Endothelial cell of umbilical vein (primary cell): ENCODE results near the gene SCYL3. TPM values are rescaled to one million over a fixed set of nuclear protein-coding genes. Genes with fewer than 3 reads are reported as not detected.

ENCODE experiments used
- BruUV-seq: library from RNA; stranded (reverse); fragments of 400-500 nt; replicated peaks from 2 replicates; lab custom pipeline; 2021; lab: Mats Ljungman, UMichigan
- CTCF ChIA-PET: fragments of 300-600, 350-600 bp; sonication (Branson Sonifier 250); formaldehyde crosslinking; loops from one replicate; lab custom pipeline; 2021; ENCODE audit warnings: antibody characterized with exemption, inconsistent platforms; lab: Charles Lee
- POLR2A ChIA-PET: fragments of 300-600, 350-600 bp; sonication (Branson Sonifier 250); formaldehyde crosslinking; loops from one replicate; lab custom pipeline; 2021; ENCODE audit warnings: antibody characterized with exemption, inconsistent platforms; lab: Charles Lee
- DNase-seq: peaks from one replicate; pipeline ENCODE4 v3.0.0-alpha.2; 2011; ENCODE audit warnings: low read depth, low spot score
- FAIRE-seq: peaks from 2 replicates; lab custom pipeline; 2011; peaks lifted over from hg19 to GRCh38; lab: Jason Lieb, UNC
- H2AFZ ChIP-seq: 2 replicates; pipeline ENCODE4 v1.6.0; 2012; ENCODE audit warnings: low read depth, low read length, control low read depth, inconsistent platforms
- H3K27ac ChIP-seq: 2 replicates; pipeline ENCODE4 v1.5.1; 2011; ENCODE audit warnings: low read depth, mild to moderate bottlenecking, control low read depth, low read length, moderate library complexity; ENCODE audit not compliant: insufficient read depth
- H3K27me3 ChIP-seq, 2 experiments: 2 replicates each; pipeline versions ENCODE4 v1.6.0 to v1.6.1; 2011; ENCODE audit warnings: low read length in 2 of 2, mixed read lengths in 1 of 2; ENCODE audit not compliant: control insufficient read depth in 2 of 2, insufficient read depth in 2 of 2
- H3K36me3 ChIP-seq, 2 experiments: 2 replicates in 1 of 2; 3 replicates in 1 of 2; pipeline ENCODE4 v1.5.1; 2011; ENCODE audit warnings: low read length in 2 of 2, mild to moderate bottlenecking in 1 of 2, moderate library complexity in 1 of 2; ENCODE audit not compliant: control insufficient read depth in 2 of 2, insufficient read depth in 2 of 2; ENCODE audit errors: extremely low read depth in 1 of 2
- H3K4me1 ChIP-seq: 3 replicates; pipeline ENCODE4 v1.5.1; 2011; ENCODE audit warnings: mild to moderate bottlenecking, low read length; ENCODE audit not compliant: control insufficient read depth, insufficient read depth; ENCODE audit errors: extremely low read depth
- H3K4me2 ChIP-seq: 2 replicates; pipeline ENCODE4 v1.6.1; 2011; ENCODE audit warnings: low read length, control low read depth, mixed read lengths; ENCODE audit not compliant: insufficient read depth
- H3K4me3 ChIP-seq, 3 experiments: fragments of 200-600 bp in 1 of 3; sonication (generic), shearing (Covaris generic) in 1 of 3; replicated peaks in 1 of 3; 2 replicates each; pipeline ENCODE4 v1.5.1; 2011 to 2016; ENCODE audit warnings: control low read depth in 3 of 3, low read length in 3 of 3, mild to moderate bottlenecking in 2 of 3, inconsistent platforms in 1 of 3, low read depth in 1 of 3, moderate library complexity in 1 of 3; ENCODE audit not compliant: insufficient read depth in 1 of 3
- H3K79me2 ChIP-seq: 2 replicates; pipeline ENCODE4 v1.6.0; 2012; ENCODE audit warnings: low read length, inconsistent platforms; ENCODE audit not compliant: control insufficient read depth, insufficient read depth
- H3K9ac ChIP-seq: replicated peaks from 2 replicates; pipeline ENCODE3; 2011; ENCODE audit warnings: low read length, control low read depth; ENCODE audit not compliant: insufficient read depth; ENCODE audit errors: extremely low read depth
- H3K9me1 ChIP-seq: replicated peaks from 3 replicates; pipeline ENCODE4 v1.6.0; 2011; ENCODE audit warnings: mild to moderate bottlenecking, low read length; ENCODE audit not compliant: control insufficient read depth, insufficient read depth; ENCODE audit errors: extremely low read depth
- H3K9me3 ChIP-seq: replicated peaks from 2 replicates; pipeline ENCODE4 v1.5.1; 2012; ENCODE audit warnings: low read length, inconsistent platforms; ENCODE audit not compliant: control insufficient read depth, insufficient read depth
- H4K20me1 ChIP-seq: replicated peaks from 2 replicates; pipeline ENCODE3; 2011; ENCODE audit warnings: mild to moderate bottlenecking, low read length; ENCODE audit not compliant: control insufficient read depth, insufficient read depth; ENCODE audit errors: extremely low read depth
- CTCF ChIP-seq, 2 donors: IDR thresholded peaks; 1 replicate in 1 of 2; 2 replicates in 1 of 2; pipeline ENCODE4 v1.5.1; 2011; ENCODE audit warnings: low read length in 2 of 2, mild to moderate bottlenecking in 2 of 2, moderate library complexity in 2 of 2, control low read depth in 1 of 2, inconsistent platforms in 1 of 2, low read depth in 1 of 2; ENCODE audit not compliant: insufficient read depth in 1 of 2; ENCODE audit errors: extremely low read depth in 1 of 2
- EZH2 ChIP-seq: IDR thresholded peaks from 2 replicates; pipeline ENCODE4 v1.6.1; 2012; ENCODE audit warnings: borderline replicate concordance, low read depth, mild to moderate bottlenecking, moderate library complexity, low read length, inconsistent platforms; ENCODE audit not compliant: severe bottlenecking
- GATA2 ChIP-seq: IDR thresholded peaks from 2 replicates; pipeline ENCODE4 v1.7.0; 2011; ENCODE audit warnings: low read depth, mild to moderate bottlenecking, moderate library complexity, mixed read lengths, low read length; ENCODE audit not compliant: insufficient read length, insufficient read depth
- JUN ChIP-seq: IDR thresholded peaks from 2 replicates; pipeline ENCODE4 v1.6.1; 2011; ENCODE audit warnings: borderline replicate concordance, low read depth; ENCODE audit not compliant: insufficient read length, insufficient read depth
- MYC ChIP-seq: IDR thresholded peaks from one replicate; pipeline ENCODE4 v1.6.1; 2011; ENCODE audit warnings: mild to moderate bottlenecking, low read depth, low read length
- POLR2A ChIP-seq: IDR thresholded peaks from 2 replicates; pipeline ENCODE4 v1.6.1; 2012; ENCODE audit warnings: low read depth, mild to moderate bottlenecking, control low read depth, low read length
- POLR2AphosphoS5 ChIP-seq: IDR thresholded peaks from 2 replicates; pipeline ENCODE4 v1.6.1; 2012; ENCODE audit warnings: low read depth, mild to moderate bottlenecking, control low read depth, low read length, moderate library complexity; ENCODE audit not compliant: insufficient read depth
- dilution Hi-C: fragments of 300-500 bp; cut with MboI; formaldehyde crosslinking; loops from one replicate; pipeline ENCODE4 v1.15.0; 2019; ENCODE audit warnings: low sequenced_read_pairs; ENCODE audit not compliant: extremely low pct_ligation_motif_present
- intact Hi-C: fragments of 100-400 bp; cut with micrococcal nuclease; formaldehyde crosslinking; loops from one replicate; pipeline ENCODE4 v1.10.0; 2022
- polyA plus RNA-seq, 4 experiments: library from polyadenylated mRNA; depleted of rRNA in 3 of 4; stranded (reverse) in 3 of 4; unstranded in 1 of 4; fragments of >200 nt; gene quantifications; 2 replicates each; pipeline versions ENCODE4 v1.2.1 to v1.2.3, GENCODE V29; 2011 to 2012; ENCODE audit warnings: missing spikeins in 1 of 4
- total RNA-seq: library from RNA; stranded (reverse); gene quantifications from 2 replicates; pipeline ENCODE4 v1.2.3, GENCODE V29; 2021

Gene SCYL3
- total and polyA plus RNA-seq, 2 donors (not counting 3 experiments of a cell fraction or from before 2014, with no cell fraction given), result 3.3 to 6.2 TPM

GRCh38 chr1:169877800-169878491, 15.8 kb downstream of the SCYL3 start:
- FAIRE-seq, result no peak
- CTCF ChIA-PET, result interaction anchor here (0.9 kb wide), 1 partner anchor 15 kb away, joined by 3 read pairs; no protein-coding TSS in a partner anchor

More at GRCh38 chr1:169877800-169878491, 15.8 kb downstream of the SCYL3 start:
- intact Hi-C loops (no loop called here), dilution Hi-C loops (no loop called here)
- POLR2A ChIA-PET, result no interaction called here
- Histone ChIP-seq H2AFZ (no peak overlapping the region), H4K20me1 (no peaks in the 10 kb centered on the region), H3K4me1 (no peaks in the 10 kb centered on the region), H3K9ac (no peak overlapping the region), H3K9me3 (no peaks in the 10 kb centered on the region), H3K4me2 (no peak overlapping the region), H3K36me3 (peaks cover 5 to 10% of the 10 kb centered on the region in 2 experiments), H3K4me3 (no peak overlapping the region), H3K9me1 (no peaks in the 10 kb centered on the region), H3K27ac (no peak overlapping the region), H3K79me2 (no peaks in the 10 kb centered on the region), H3K27me3 (no peaks in the 10 kb centered on the region)
- BruUV-seq, result no TSS peak
- TF ChIP-seq GATA2 (no peak), POLR2AphosphoS5 (no peak), JUN (no peak), CTCF (IDR thresholded peaks at IDR 0.05; ENCODE audit: extremely low read depth in 1 of 2, insufficient read depth in 1 of 2, low read depth in 1 of 2, low read length in 2 of 2) (no peak), POLR2A (no peak), EZH2 (no peak), MYC (no peak)
- no peak for DNase-seq
